Measurements from ENCODE around the gene CREB5.

DNA sequence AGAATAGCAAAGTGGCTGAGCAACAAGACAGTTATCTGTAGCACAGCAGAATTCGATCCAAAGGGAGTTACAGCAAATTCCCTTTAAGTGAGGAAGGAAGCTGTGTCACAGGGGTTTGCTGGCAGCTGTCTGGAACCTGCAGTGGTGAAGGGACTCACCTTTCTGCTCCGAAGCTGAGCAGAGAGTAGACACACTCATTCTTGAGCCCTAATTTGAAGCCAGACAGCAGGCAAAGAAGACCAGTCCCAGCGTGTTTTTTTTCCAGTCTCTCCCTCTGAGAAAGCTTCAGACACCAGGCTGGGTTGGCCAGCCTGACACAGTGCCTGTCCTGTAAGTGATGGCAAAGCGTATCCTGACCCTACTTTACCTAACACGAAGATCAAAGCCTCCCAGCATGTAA lies 335.1 kb downstream of the CREB5 start:
- no peak for TF ChIP-seq FOXJ3 (CRISPR knock-in tag; IDR thresholded peaks at IDR 0.05; ENCODE audit: borderline replicate concordance)
- no peak for TF ChIP-seq ZNF121 (CRISPR knock-in tag; IDR thresholded peaks at IDR 0.05)
- no peak for TF ChIP-seq EMX1 (CRISPR knock-in tag; IDR thresholded peaks at IDR 0.05)
- TF ChIP-seq NFE2L1 (CRISPR knock-in tag; IDR thresholded peaks at IDR 0.05): no peak
- TF ChIP-seq, protein P1, sequence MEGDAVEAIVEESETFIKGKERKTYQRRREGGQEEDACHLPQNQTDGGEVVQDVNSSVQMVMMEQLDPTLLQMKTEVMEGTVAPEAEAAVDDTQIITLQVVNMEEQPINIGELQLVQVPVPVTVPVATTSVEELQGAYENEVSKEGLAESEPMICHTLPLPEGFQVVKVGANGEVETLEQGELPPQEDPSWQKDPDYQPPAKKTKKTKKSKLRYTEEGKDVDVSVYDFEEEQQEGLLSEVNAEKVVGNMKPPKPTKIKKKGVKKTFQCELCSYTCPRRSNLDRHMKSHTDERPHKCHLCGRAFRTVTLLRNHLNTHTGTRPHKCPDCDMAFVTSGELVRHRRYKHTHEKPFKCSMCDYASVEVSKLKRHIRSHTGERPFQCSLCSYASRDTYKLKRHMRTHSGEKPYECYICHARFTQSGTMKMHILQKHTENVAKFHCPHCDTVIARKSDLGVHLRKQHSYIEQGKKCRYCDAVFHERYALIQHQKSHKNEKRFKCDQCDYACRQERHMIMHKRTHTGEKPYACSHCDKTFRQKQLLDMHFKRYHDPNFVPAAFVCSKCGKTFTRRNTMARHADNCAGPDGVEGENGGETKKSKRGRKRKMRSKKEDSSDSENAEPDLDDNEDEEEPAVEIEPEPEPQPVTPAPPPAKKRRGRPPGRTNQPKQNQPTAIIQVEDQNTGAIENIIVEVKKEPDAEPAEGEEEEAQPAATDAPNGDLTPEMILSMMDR (IDR thresholded peaks at IDR 0.05): no peak
- TF ChIP-seq, protein P2, sequence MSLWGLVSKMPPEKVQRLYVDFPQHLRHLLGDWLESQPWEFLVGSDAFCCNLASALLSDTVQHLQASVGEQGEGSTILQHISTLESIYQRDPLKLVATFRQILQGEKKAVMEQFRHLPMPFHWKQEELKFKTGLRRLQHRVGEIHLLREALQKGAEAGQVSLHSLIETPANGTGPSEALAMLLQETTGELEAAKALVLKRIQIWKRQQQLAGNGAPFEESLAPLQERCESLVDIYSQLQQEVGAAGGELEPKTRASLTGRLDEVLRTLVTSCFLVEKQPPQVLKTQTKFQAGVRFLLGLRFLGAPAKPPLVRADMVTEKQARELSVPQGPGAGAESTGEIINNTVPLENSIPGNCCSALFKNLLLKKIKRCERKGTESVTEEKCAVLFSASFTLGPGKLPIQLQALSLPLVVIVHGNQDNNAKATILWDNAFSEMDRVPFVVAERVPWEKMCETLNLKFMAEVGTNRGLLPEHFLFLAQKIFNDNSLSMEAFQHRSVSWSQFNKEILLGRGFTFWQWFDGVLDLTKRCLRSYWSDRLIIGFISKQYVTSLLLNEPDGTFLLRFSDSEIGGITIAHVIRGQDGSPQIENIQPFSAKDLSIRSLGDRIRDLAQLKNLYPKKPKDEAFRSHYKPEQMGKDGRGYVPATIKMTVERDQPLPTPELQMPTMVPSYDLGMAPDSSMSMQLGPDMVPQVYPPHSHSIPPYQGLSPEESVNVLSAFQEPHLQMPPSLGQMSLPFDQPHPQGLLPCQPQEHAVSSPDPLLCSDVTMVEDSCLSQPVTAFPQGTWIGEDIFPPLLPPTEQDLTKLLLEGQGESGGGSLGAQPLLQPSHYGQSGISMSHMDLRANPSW (CRISPR knock-in tag; conservative IDR thresholded peaks at IDR 0.05; ENCODE audit: low read depth): no peak
- no peak for TF ChIP-seq CBFB (CRISPR knock-in tag; IDR thresholded peaks at IDR 0.05; ENCODE audit: low read depth)
- TF ChIP-seq NR2C2 (CRISPR knock-in tag; IDR thresholded peaks at IDR 0.05): no peak
